Upper lobe of left lung (tissue), 4 donors: ENCODE data around the gene PATE3.

ENCODE experiments used
- CTCF ChIP-seq, 6 experiments: fragments of 450-650 bp in 4 of 6; fragments of 200-600 bp in 2 of 6; sonication (generic) in 2 of 6; IDR thresholded peaks; one replicate each; pipeline ENCODE4 v1.5.1; 2016 to 2019; ENCODE audit warnings: antibody characterized with exemption in 6 of 6
- POLR2A ChIP-seq, 4 donors: fragments of 450-650 bp; IDR thresholded peaks; one replicate each; pipeline ENCODE4 v1.5.1; 2016 to 2017; ENCODE audit warnings: antibody characterized with exemption in 4 of 4, mild to moderate bottlenecking in 2 of 4
- POLR2AphosphoS5 ChIP-seq, 2 donors: sonication (generic); formaldehyde crosslinking; IDR thresholded peaks; one replicate each; pipeline ENCODE4 v1.5.1; 2017; ENCODE audit warnings: antibody characterized with exemption in 2 of 2

GRCh38 chr11:125799808-125800207, 11.9 kb downstream of the PATE3 start:
- TF ChIP-seq CTCF (IDR thresholded peaks at IDR 0.05) (no peak), POLR2AphosphoS5 (IDR thresholded peaks at IDR 0.05) (no peak), POLR2A (IDR thresholded peaks at IDR 0.05) (no peak)
